ENCODE measurements around the gene CD320.

CD320 gene

GRCh38 chr19:8333767-8334457 lies 25.8 kb upstream of the CD320 start:
- CTCF ChIA-PET: interaction anchor here (1.5 to 2.5 kb wide), 3 partner anchors 10 to 244 kb away, joined by 5 to 14 read pairs (median 6); no protein-coding TSS in a partner anchor
- no peak overlapping the region for H3K4me3 ChIP-seq (ENCODE audit: low read depth, low read length)
- no peak for DNase-seq (ENCODE audit: low read depth, low spot score)
- POLR2A ChIA-PET: interaction anchor here (1.9 kb wide), 1 partner anchor 12 kb away, joined by 10 read pairs; the partner anchor contains the start of genes NDUFA7 and RPS28
- TF ChIP-seq CTCF (IDR thresholded peaks at IDR 0.05; ENCODE audit: insufficient read depth, low read length, missing control alignments): no peak

- no peak for TF ChIP-seq CTCF (IDR thresholded peaks at IDR 0.05; ENCODE audit: insufficient read depth, low read length, missing control alignments)
- ChIA-PET CTCF (interaction anchor here (1.6 to 2.5 kb wide), 2 partner anchors 11 to 21 kb away, joined by 6 to 14 read pairs; no protein-coding TSS in a partner anchor), POLR2A (no interaction called here)
- no peak overlapping the region for H3K4me3 ChIP-seq (ENCODE audit: low read depth, low read length)
- DNase-seq (ENCODE audit: low read depth, low spot score): no peak
Observed at GRCh38 chr19:8332976-8333766, 25.0 kb upstream of the CD320 start.

- DNase-seq (ENCODE audit: low read depth, low spot score): no peak
- POLR2A ChIA-PET: interaction anchor here (1.0 to 1.4 kb wide), 2 partner anchors 7 to 10 kb away, joined by 3 to 4 read pairs; partner anchors contain the start of genes NDUFA7 and RPS28
- TF ChIP-seq CTCF (IDR thresholded peaks at IDR 0.05; ENCODE audit: insufficient read depth, low read length, missing control alignments): no peak
- CTCF ChIA-PET: interaction anchor here (1.4 kb wide), 1 partner anchor 17 kb away, joined by 5 read pairs; no protein-coding TSS in a partner anchor
- H3K4me3 ChIP-seq (ENCODE audit: low read depth, low read length): no peak overlapping the region
Observed at GRCh38 chr19:8331263-8331845, 23.2 kb upstream of the CD320 start.

- no peak for TF ChIP-seq CTCF (IDR thresholded peaks at IDR 0.05; ENCODE audit: insufficient read depth, low read length, missing control alignments)
- no peak overlapping the region for H3K4me3 ChIP-seq (ENCODE audit: low read depth, low read length)
- DNase-seq (ENCODE audit: low read depth, low spot score): no peak
- CTCF ChIA-PET: interaction anchor here (1.7 kb wide), 1 partner anchor 24 kb away, joined by 6 read pairs; no protein-coding TSS in a partner anchor
- POLR2A ChIA-PET: interaction anchor here (1.4 kb wide), 1 partner anchor 9 kb away, joined by 4 read pairs; the partner anchor contains the start of genes NDUFA7 and RPS28
Observed at GRCh38 chr19:8329996-8330395, 21.8 kb upstream of the CD320 start.

GRCh38 chr19:8325454-8325853 lies 17.3 kb upstream of the CD320 start:
- CTCF ChIA-PET: interaction anchor here (1.3 to 2.9 kb wide), 2 partner anchors 28 to 253 kb away, joined by 3 to 15 read pairs; no protein-coding TSS in a partner anchor
- DNase-seq (ENCODE audit: low read depth, low spot score): no peak
- TF ChIP-seq CTCF (IDR thresholded peaks at IDR 0.05; ENCODE audit: insufficient read depth, low read length, missing control alignments): no peak
- POLR2A ChIA-PET: interaction anchor here (0.8 kb wide), 1 partner anchor 37 kb away, joined by 4 read pairs; no protein-coding TSS in a partner anchor
- H3K4me3 ChIP-seq (ENCODE audit: low read depth, low read length): no peak overlapping the region
